K562 (cell line): Measurements from ENCODE around the gene APEX1. TPM values are rescaled to one million over a fixed set of nuclear protein-coding genes. Genes with fewer than 3 reads are reported as not detected.
A peak's percentile ranks its signal among the peaks of the same experiment; 100 is the strongest.

Experiments used
- AFF4 ChIP-seq: sonication (generic); formaldehyde crosslinking; IDR thresholded peaks from 2 replicates; pipeline ENCODE4 v1.8.0; 2023; ENCODE audit warnings: mild to moderate bottlenecking, missing genetic modification reagents
- ARID1B ChIP-seq: fragments of 450-650 bp; IDR thresholded peaks from 2 replicates; pipeline ENCODE4 v1.6.1; 2016; ENCODE audit warnings: antibody characterized with exemption, mild to moderate bottlenecking, inconsistent platforms
- ARID4B ChIP-seq: sonication (generic); formaldehyde crosslinking; IDR thresholded peaks from 2 replicates; pipeline ENCODE4 v1.8.0; 2022; ENCODE audit warnings: mild to moderate bottlenecking, missing genetic modification reagents
- CCAR2 ChIP-seq: fragments of 200-400 bp; formaldehyde crosslinking; IDR thresholded peaks from 2 replicates; pipeline ENCODE4 v1.6.1; 2017; ENCODE audit warnings: mild to moderate bottlenecking, low read depth, low read length
- CREBBP ChIP-seq: IDR thresholded peaks from one replicate; pipeline ENCODE4 v1.6.1; 2012; ENCODE audit warnings: low read depth, mild to moderate bottlenecking, control low read depth, inconsistent platforms, low read length
- E2F6 ChIP-seq, 2 experiments: IDR thresholded peaks; 2 replicates each; pipeline ENCODE4 v1.6.1; 2011; ENCODE audit warnings: borderline replicate concordance in 1 of 2, control low read depth in 1 of 2, low read depth in 1 of 2, low read length in 1 of 2, mild to moderate bottlenecking in 1 of 2, mixed read lengths in 1 of 2, moderate library complexity in 1 of 2; ENCODE audit not compliant: insufficient read depth in 1 of 2, insufficient read length in 1 of 2, poor library complexity in 1 of 2, severe bottlenecking in 1 of 2; ENCODE audit errors: extremely low read depth in 1 of 2
- ERF ChIP-seq: fragments of 450-650 bp; formaldehyde crosslinking; IDR thresholded peaks from 2 replicates; pipeline ENCODE4 v1.4.0; 2020; ENCODE audit warnings: mild to moderate bottlenecking, mixed read lengths
- FOXA1 ChIP-seq: fragments of 450-650 bp; IDR thresholded peaks from 2 replicates; pipeline ENCODE4 v1.6.1; 2016; ENCODE audit warnings: mild to moderate bottlenecking, borderline replicate concordance
- MAZ ChIP-seq, 2 experiments: fragments of 450-650 bp in 1 of 2; sonication (generic) in 1 of 2; formaldehyde crosslinking; IDR thresholded peaks in 1 of 2; conservative IDR thresholded peaks in 1 of 2; 2 replicates each; pipeline versions ENCODE4 v1.4.0 to v1.5.0; 2020; ENCODE audit warnings: mild to moderate bottlenecking in 1 of 2, missing genetic modification reagents in 1 of 2
- NKRF ChIP-seq: fragments of 450-650 bp; IDR thresholded peaks from 2 replicates; pipeline ENCODE4 v1.6.1; 2016; ENCODE audit warnings: borderline replicate concordance
- SMAD4 ChIP-seq: fragments of 250-450 bp; sonication (Bioruptor Pico); conservative IDR thresholded peaks from 2 replicates; pipeline ENCODE4 v1.8.0; 2021; ENCODE audit warnings: inconsistent platforms, mild to moderate bottlenecking, moderate library complexity
- TCF7 ChIP-seq: sonication (generic); IDR thresholded peaks from 2 replicates; pipeline ENCODE4 v1.6.1; 2016; ENCODE audit warnings: antibody characterized with exemption, borderline replicate concordance
- USF2 ChIP-seq: sonication (generic); formaldehyde crosslinking; IDR thresholded peaks from 2 replicates; pipeline ENCODE4 v1.5.0; 2020; ENCODE audit warnings: missing genetic modification reagents
- ZNF384 ChIP-seq: IDR thresholded peaks from 2 replicates; pipeline ENCODE4 v1.6.1; 2012; ENCODE audit warnings: low read depth, low read length, improper control_type of control experiment
- polyA plus RNA-seq, 8 experiments: library from polyadenylated mRNA; depleted of rRNA in 4 of 8; stranded (reverse) in 5 of 8; unstranded in 3 of 8; fragments of >200 nt; fragmentation: Nextera tagmentation in 2 of 8; fragmentation: Illumina TruSeq in 1 of 8; extraction: Ambion mirVana in 2 of 8; extraction: Trizol in 1 of 8; gene quantifications; 2 replicates each; pipeline versions ENCODE4 v1.2.1 to v1.2.3, GENCODE V29; 2011 to 2014; ENCODE audit warnings: inconsistent platforms in 1 of 8, missing spikeins in 1 of 8
- total RNA-seq, 7 experiments: library from RNA; depleted of rRNA in 6 of 7; stranded (reverse); fragments of >200 nt in 6 of 7; fragmentation: Illumina TruSeq in 2 of 7; extraction: Trizol in 2 of 7; gene quantifications; 2 replicates each; pipeline versions ENCODE4 v1.2.1 to v1.2.3, GENCODE V29; 2011 to 2021; ENCODE audit warnings: low replicate concordance in 1 of 7

APEX1 gene
- total and polyA plus RNA-seq, 9 of the 15 experiments (the other 6 are each of a cell fraction or from before 2014, with no cell fraction given): 50.2 to 274 (median 158) TPM

- TF ChIP-seq ARID4B (peak; percentile 79), ARID1B (peak; percentile 29; the same call in 1 of the 2 replicates), CREBBP (no peak), ZNF384 (no peak), AFF4 (CRISPR knock-in tag) (peak; percentile 95), CCAR2 (no peak), SMAD4 (no peak), NKRF (peak; percentile 72; the same call in 1 of the 2 replicates), FOXA1 (no peak), ERF (no peak), USF2 (CRISPR knock-in tag) (no peak), E2F6 (IDR thresholded peaks at IDR 0.05; ENCODE audit: borderline replicate concordance in 1 of 2, extremely low read depth in 1 of 2, insufficient read depth in 1 of 2, insufficient read length in 1 of 2, low read depth in 1 of 2, low read length in 1 of 2, poor library complexity in 1 of 2, severe bottlenecking in 1 of 2) (peak; percentile 77 to 79), TCF7 (no peak), MAZ (CRISPR knock-in tag; conservative IDR thresholded peaks at IDR 0.05 in 1 of 2, IDR thresholded peaks at IDR 0.05 in 1 of 2) (peak in 1 of 2 experiments; percentile 32; a peak in 2 of 4 replicates)
These were observed 14.3 kb downstream of the APEX1 start, which contains the start of gene PNP (continued) for GRCh38 chr14:20469242-20469889.
